ENCODE measurements around the gene BANP.

Gene BANP

DNA sequence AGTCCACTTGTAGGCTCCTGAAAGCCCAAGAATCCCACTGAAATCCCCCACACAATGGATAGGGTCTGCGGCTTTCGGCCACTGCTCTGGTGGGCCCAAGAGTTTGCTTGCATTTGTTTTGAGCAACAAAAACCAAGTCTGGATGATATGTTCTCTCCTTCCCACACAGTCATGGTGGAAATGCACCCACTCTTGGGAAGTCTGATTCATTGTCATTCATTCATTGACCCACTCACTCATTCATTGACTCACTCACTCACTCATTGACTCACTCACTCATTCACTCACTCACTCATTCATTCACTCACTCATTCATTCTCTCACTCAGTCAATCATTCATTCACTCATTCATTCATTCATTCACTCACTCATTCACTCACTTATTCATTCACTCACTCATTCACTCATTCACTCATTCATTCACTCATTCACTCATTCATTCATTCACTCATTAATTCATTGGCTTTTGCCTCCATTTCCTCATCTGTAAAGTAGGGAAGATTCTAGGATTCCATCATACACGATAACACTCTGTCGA is 12.8 kb upstream of the BANP start:
- CTCF ChIA-PET: no interaction called here
- no peak overlapping the region for H3K4me3 ChIP-seq (ENCODE audit: low read depth, low read length)
- H3K9me3 ChIP-seq (ENCODE audit: control insufficient read depth, insufficient read depth, low read depth, low read length): no peaks in the 10 kb centered on the region
- POLR2A ChIA-PET: interaction anchor here (1.1 kb wide), 1 partner anchor 10 kb away, joined by 3 read pairs; no protein-coding TSS in a partner anchor
- peak; percentile 70 for TF ChIP-seq ZNF366 (tag by site-specific recombination; conservative IDR thresholded peaks at IDR 0.05)
- TF ChIP-seq, protein P1, sequence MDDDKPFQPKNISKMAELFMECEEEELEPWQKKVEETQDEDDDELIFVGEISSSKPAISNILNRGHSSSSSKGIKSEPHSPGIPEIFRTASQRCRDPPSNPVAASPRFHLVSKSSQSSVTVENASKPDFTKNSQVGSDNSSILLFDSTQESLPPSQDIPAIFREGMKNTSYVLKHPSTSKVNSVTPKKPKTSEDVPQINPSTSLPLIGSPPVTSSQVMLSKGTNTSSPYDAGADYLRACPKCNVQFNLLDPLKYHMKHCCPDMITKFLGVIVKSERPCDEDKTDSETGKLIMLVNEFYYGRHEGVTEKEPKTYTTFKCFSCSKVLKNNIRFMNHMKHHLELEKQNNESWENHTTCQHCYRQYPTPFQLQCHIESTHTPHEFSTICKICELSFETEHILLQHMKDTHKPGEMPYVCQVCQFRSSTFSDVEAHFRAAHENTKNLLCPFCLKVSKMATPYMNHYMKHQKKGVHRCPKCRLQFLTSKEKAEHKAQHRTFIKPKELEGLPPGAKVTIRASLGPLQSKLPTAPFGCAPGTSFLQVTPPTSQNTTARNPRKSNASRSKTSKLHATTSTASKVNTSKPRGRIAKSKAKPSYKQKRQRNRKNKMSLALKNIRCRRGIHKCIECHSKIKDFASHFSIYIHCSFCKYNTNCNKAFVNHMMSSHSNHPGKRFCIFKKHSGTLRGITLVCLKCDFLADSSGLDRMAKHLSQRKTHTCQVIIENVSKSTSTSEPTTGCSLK (tag by site-specific recombination; IDR thresholded peaks at IDR 0.05): no peak
- TF ChIP-seq ZNF768 (tag by site-specific recombination; IDR thresholded peaks at IDR 0.05): no peak
- TF ChIP-seq ZNF24 (tag by site-specific recombination; IDR thresholded peaks at IDR 0.05): peak; percentile 98
- H3K27ac ChIP-seq (ENCODE audit: extremely low read depth, low read depth, low read length): no peak overlapping the region
- H3K36me3 ChIP-seq (ENCODE audit: control insufficient read depth in 2 of 2, insufficient read depth in 1 of 2, low read length in 2 of 2): no peaks in the 10 kb centered on the region
- H3K4me1 ChIP-seq (ENCODE audit: control insufficient read depth, insufficient read depth, low read length): no peaks in the 10 kb centered on the region

DNA sequence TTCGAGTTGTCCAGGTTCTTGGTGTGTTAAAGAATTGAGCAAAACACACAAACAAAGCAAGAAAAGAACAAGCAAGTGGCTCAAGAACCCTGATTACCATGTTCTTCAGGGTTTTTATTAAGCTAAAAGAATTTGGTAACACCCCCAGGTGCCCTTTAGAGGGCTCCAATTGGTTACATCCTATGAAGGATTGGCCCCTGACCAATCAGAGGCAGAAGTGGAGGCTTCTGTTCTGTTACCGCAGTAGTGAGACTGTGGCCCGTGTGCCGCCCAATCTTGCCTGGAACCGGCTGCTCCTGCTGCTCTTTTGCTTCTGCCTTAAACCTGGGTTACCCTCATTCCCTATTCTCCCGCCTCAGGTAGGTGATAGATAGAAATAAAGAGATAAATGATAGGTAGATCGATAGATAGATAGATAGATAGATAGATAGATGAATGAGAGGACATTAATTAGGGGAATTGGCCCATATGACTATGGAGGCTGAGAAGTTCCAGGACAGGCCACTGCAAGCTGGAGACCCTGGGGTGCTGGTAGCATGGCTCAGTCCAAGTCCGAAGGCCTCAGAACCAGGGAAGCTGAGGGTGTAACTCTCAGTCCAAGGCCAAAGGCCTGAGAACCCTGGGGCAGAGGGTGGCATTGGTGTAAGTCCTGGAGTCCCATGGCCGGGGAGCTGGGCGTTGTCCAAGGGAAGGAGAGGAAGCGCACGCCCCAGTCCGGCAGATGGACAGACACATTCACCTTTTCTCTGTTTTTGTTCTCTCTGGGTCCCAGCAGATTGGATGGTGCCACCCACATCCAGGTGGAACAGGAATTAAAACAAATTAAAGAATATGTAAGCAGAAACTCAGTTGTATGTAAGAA is 11.4 kb upstream of the BANP start:
- no peak overlapping the region for H3K27ac ChIP-seq (ENCODE audit: extremely low read depth, low read depth, low read length)
- CTCF ChIA-PET: interaction anchor here (0.6 to 1.1 kb wide), 3 partner anchors 46 to 663 kb away, joined by 3 to 4 read pairs (median 3); no protein-coding TSS in a partner anchor
- no peaks in the 10 kb centered on the region for H3K9me3 ChIP-seq (ENCODE audit: control insufficient read depth, insufficient read depth, low read depth, low read length)
- H3K4me3 ChIP-seq (ENCODE audit: low read depth, low read length): no peak overlapping the region
- no peaks in the 10 kb centered on the region for H3K4me1 ChIP-seq (ENCODE audit: control insufficient read depth, insufficient read depth, low read length)
- POLR2A ChIA-PET: interaction anchor here (0.5 to 1.1 kb wide), 2 partner anchors 9 to 40 kb away, joined by 3 read pairs; no protein-coding TSS in a partner anchor
- no peak for TF ChIP-seq ZNF785 (tag by site-specific recombination; IDR thresholded peaks at IDR 0.05)
- no peaks in the 10 kb centered on the region for H3K36me3 ChIP-seq (ENCODE audit: control insufficient read depth in 2 of 2, insufficient read depth in 1 of 2, low read length in 2 of 2)

DNA sequence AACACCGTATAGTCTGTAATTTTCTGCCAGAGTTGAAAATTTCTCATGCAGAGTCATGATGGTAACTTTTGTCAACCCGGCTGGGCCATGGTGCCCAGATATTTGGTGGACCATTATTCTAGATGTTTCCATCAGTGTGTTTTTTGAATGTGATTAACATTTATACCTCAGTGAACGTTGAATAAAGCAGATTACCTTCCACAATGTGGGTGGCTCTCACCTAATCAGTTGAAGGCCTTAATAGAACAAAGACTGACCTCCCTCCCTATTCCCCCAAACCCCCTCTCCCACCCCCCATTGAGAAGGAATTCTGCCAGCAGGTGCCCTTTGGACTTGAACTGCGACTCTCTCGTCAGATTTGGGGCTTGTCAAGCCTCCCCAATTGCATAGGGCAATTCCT is 8.6 kb upstream of the BANP start:
- H3K9me3 ChIP-seq (ENCODE audit: control insufficient read depth, insufficient read depth, low read depth, low read length): no peaks in the 10 kb centered on the region
- TF ChIP-seq GLIS2 (tag by site-specific recombination; IDR thresholded peaks at IDR 0.05): no peak
- TF ChIP-seq ZNF560 (tag by site-specific recombination; IDR thresholded peaks at IDR 0.05; ENCODE audit: borderline replicate concordance): no peak
- no peak for TF ChIP-seq ZNF837 (tag by site-specific recombination; IDR thresholded peaks at IDR 0.05)
- TF ChIP-seq ZNF10 (tag by site-specific recombination; IDR thresholded peaks at IDR 0.05): peak; percentile 92
- H3K27ac ChIP-seq (ENCODE audit: extremely low read depth, low read depth, low read length): no peak overlapping the region
- ChIA-PET CTCF (interaction anchor here (0.6 to 0.7 kb wide), 2 partner anchors 21 to 93 kb away, joined by 3 read pairs; no protein-coding TSS in a partner anchor), POLR2A (no interaction called here)
- no peaks in the 10 kb centered on the region for H3K36me3 ChIP-seq (ENCODE audit: control insufficient read depth in 2 of 2, insufficient read depth in 1 of 2, low read length in 2 of 2)
- no peaks in the 10 kb centered on the region for H3K4me1 ChIP-seq (ENCODE audit: control insufficient read depth, insufficient read depth, low read length)
- no peak overlapping the region for H3K4me3 ChIP-seq (ENCODE audit: low read depth, low read length)

DNA sequence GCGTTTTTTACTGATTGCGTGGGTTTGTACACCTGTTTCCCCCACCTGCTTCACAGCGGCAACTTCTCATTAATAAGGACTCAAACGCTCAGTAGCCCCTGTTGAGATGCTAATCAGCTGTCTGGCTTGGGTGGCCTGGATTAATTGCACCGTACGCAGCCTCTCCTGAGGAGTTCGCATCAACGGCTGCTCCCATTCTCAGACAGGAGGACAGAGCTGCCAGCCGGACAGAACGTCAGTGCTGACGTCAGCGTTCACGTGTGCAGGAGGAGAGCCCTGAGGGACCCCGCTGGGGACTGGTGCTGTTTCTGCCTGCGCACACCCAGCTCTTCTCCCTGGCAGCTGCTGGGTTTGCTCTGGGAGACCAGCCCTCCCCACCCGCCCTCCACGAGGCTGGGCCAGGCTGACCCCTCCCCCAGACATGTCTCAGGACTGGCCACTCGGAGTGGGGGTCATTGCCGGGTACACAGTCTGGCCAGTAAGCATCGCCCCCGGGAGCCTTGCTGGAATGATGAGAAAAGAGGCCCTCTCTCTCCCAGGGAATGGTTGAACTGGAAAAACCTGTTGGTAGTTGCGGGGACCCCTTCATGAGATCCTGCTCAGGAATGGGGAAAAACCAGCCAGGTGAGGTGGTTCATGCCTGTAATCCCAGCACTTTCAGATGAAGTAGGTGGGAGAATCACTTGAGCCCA is 5.7 kb upstream of the BANP start:
- Histone ChIP-seq H3K9me3 (ENCODE audit: control insufficient read depth, insufficient read depth, low read depth, low read length) (no peaks in the 10 kb centered on the region), H3K4me3 (ENCODE audit: low read depth, low read length) (peak overlapping the region; percentile 18; the same call in 1 of the 2 replicates), H3K36me3 (ENCODE audit: control insufficient read depth in 2 of 2, insufficient read depth in 1 of 2, low read length in 2 of 2) (no peaks in the 10 kb centered on the region), H3K27ac (ENCODE audit: extremely low read depth, low read depth, low read length) (peak overlapping the region; percentile 30; the same call in 1 of the 2 replicates), H3K4me1 (ENCODE audit: control insufficient read depth, insufficient read depth, low read length) (no peaks in the 10 kb centered on the region)
- CTCF ChIA-PET: interaction anchor here (0.6 kb wide), 2 partner anchors 16 to 18 kb away, joined by 3 read pairs; no protein-coding TSS in a partner anchor
- POLR2A ChIA-PET: interaction anchor here (0.6 kb wide), 1 partner anchor 57 kb away, joined by 4 read pairs; no protein-coding TSS in a partner anchor
- TF ChIP-seq TCF7L2 (IDR thresholded peaks at IDR 0.05; ENCODE audit: borderline replicate concordance, low read depth, low read length) (no peak), ZBTB48 (tag by site-specific recombination; IDR thresholded peaks at IDR 0.05) (0 out of 2 replicates have a peak, but pooled peaks have one; percentile 24), ZNF311 (tag by site-specific recombination; IDR thresholded peaks at IDR 0.05; ENCODE audit: borderline replicate concordance) (no peak), GLIS2 (tag by site-specific recombination; IDR thresholded peaks at IDR 0.05) (peak; percentile 37; the same call in 1 of the 2 replicates), ZNF510 (tag by site-specific recombination; IDR thresholded peaks at IDR 0.05; ENCODE audit: insufficient replicate concordance) (no peak), HOXD13 (CRISPR knock-in tag; IDR thresholded peaks at IDR 0.05; ENCODE audit: borderline replicate concordance) (no peak), ZNF274 (IDR thresholded peaks at IDR 0.05; ENCODE audit: low read length) (no peak), ZNF274 (tag by site-specific recombination; IDR thresholded peaks at IDR 0.05; ENCODE audit: borderline replicate concordance) (no peak), ZNF19 (tag by site-specific recombination; IDR thresholded peaks at IDR 0.05; ENCODE audit: low read depth) (no peak)
- TF ChIP-seq, protein P2, sequence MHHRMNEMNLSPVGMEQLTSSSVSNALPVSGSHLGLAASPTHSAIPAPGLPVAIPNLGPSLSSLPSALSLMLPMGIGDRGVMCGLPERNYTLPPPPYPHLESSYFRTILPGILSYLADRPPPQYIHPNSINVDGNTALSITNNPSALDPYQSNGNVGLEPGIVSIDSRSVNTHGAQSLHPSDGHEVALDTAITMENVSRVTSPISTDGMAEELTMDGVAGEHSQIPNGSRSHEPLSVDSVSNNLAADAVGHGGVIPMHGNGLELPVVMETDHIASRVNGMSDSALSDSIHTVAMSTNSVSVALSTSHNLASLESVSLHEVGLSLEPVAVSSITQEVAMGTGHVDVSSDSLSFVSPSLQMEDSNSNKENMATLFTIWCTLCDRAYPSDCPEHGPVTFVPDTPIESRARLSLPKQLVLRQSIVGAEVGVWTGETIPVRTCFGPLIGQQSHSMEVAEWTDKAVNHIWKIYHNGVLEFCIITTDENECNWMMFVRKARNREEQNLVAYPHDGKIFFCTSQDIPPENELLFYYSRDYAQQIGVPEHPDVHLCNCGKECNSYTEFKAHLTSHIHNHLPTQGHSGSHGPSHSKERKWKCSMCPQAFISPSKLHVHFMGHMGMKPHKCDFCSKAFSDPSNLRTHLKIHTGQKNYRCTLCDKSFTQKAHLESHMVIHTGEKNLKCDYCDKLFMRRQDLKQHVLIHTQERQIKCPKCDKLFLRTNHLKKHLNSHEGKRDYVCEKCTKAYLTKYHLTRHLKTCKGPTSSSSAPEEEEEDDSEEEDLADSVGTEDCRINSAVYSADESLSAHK (tag by site-specific recombination; IDR thresholded peaks at IDR 0.05): no peak
